WTC11 (cell line): ENCODE measurements around the gene FSD1.

Source experiments
- ATF1 ChIP-seq: sonication (generic); formaldehyde crosslinking; IDR thresholded peaks from 2 replicates; pipeline ENCODE4 v1.8.1; 2023; ENCODE audit warnings: mild to moderate bottlenecking, moderate library complexity, missing genetic modification reagents
- CREB1 ChIP-seq: sonication (generic); formaldehyde crosslinking; IDR thresholded peaks from 2 replicates; pipeline ENCODE4 v1.8.0; 2023; ENCODE audit warnings: mild to moderate bottlenecking, missing genetic modification reagents
- ZNF219 ChIP-seq: sonication (generic); formaldehyde crosslinking; IDR thresholded peaks from 2 replicates; pipeline ENCODE4 v1.8.0; 2023; ENCODE audit warnings: missing genetic modification reagents, mild to moderate bottlenecking, borderline replicate concordance
- TF ChIP-seq, protein P1 (sequence below): sonication (generic); formaldehyde crosslinking; IDR thresholded peaks from 2 replicates; pipeline ENCODE4 v1.8.0; 2022; ENCODE audit warnings: mild to moderate bottlenecking, missing genetic modification reagents
- TF ChIP-seq, protein P2 (sequence below): sonication (generic); formaldehyde crosslinking; conservative IDR thresholded peaks from 2 replicates; pipeline ENCODE4 v1.8.1; 2022; ENCODE audit warnings: mild to moderate bottlenecking, missing genetic modification reagents

DNA sequence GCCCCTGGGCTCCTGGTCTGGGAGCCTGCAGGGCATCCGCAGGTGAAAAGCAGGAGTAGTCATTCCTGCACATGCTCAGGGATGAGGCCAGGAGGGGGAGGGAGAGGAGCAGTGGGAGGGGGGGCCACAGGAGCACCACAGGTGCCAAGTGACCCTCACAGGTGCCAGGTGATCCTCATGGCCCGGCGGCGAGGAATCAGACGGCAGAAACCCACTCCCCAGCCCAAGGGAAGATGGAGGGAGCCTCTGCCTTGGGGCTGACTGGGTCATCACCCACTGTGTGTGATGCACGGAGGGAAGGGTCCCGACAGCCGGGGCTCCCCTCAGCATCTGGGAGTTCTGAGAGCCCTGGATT, 68.6 kb downstream of the FSD1 start:
- TF ChIP-seq, protein P1, sequence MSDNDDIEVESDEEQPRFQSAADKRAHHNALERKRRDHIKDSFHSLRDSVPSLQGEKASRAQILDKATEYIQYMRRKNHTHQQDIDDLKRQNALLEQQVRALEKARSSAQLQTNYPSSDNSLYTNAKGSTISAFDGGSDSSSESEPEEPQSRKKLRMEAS (CRISPR knock-in tag): no peak
- TF ChIP-seq, protein P2, sequence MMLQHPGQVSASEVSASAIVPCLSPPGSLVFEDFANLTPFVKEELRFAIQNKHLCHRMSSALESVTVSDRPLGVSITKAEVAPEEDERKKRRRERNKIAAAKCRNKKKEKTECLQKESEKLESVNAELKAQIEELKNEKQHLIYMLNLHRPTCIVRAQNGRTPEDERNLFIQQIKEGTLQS (CRISPR knock-in tag): no peak
- no peak for TF ChIP-seq ATF1 (CRISPR knock-in tag)
- TF ChIP-seq CREB1 (CRISPR knock-in tag): no peak
- no peak for TF ChIP-seq ZNF219 (CRISPR knock-in tag)
